ENCODE data around the gene FCHO2.

GRCh38 chr5:73119451-73120157 lies 163.8 kb downstream of the FCHO2 start:
- TF ChIP-seq EZH2 (IDR thresholded peaks at IDR 0.05; ENCODE audit: insufficient read depth, poor library complexity, severe bottlenecking) (no peak), EZH2phosphoT487 (IDR thresholded peaks at IDR 0.05; ENCODE audit: insufficient read depth, low read depth) (no peak)

Measured in GM23248 (cell line).